Fibroblast of lung (primary cell): ENCODE measurements around the gene OR10G8. TPM values are rescaled to one million over a fixed set of nuclear protein-coding genes. Genes with fewer than 3 reads are reported as not detected.

Experiments
- DNase-seq, 2 donors: peaks; one replicate each; pipeline versions ENCODE4 v3.0.0 to v3.0.0-alpha.2; 2010; ENCODE audit warnings: low read depth in 2 of 2
- H2AFZ ChIP-seq: 2 replicates; pipeline ENCODE4 v1.5.1; 2012; ENCODE audit warnings: low read length, control low read depth, inconsistent platforms
- H3K27ac ChIP-seq: 2 replicates; pipeline ENCODE4 v1.5.1; 2011; ENCODE audit warnings: low read length, control low read depth; ENCODE audit not compliant: insufficient read depth
- H3K27me3 ChIP-seq: 2 replicates; pipeline ENCODE4 v1.5.1; 2011; ENCODE audit warnings: mild to moderate bottlenecking, low read length; ENCODE audit not compliant: control insufficient read depth, insufficient read depth
- H3K36me3 ChIP-seq: 2 replicates; pipeline ENCODE4 v1.5.1; 2011; ENCODE audit warnings: low read length; ENCODE audit not compliant: control insufficient read depth, insufficient read depth
- H3K4me1 ChIP-seq: 2 replicates; pipeline ENCODE4 v1.5.1; 2011; ENCODE audit warnings: low read length; ENCODE audit not compliant: control insufficient read depth, insufficient read depth; ENCODE audit errors: extremely low read depth
- H3K4me2 ChIP-seq: 2 replicates; pipeline ENCODE4 v1.5.1; 2011; ENCODE audit warnings: low read length, control low read depth; ENCODE audit not compliant: insufficient read depth; ENCODE audit errors: extremely low read depth
- H3K4me3 ChIP-seq, 4 experiments: fragments of 200-600 bp in 1 of 4; sonication (generic) in 1 of 4; replicated peaks in 1 of 4; 2 replicates each; pipeline ENCODE4 v1.5.1; 2011 to 2016; ENCODE audit warnings: low read length in 4 of 4, low read depth in 3 of 4, mild to moderate bottlenecking in 3 of 4, control low read depth in 2 of 4, inconsistent platforms in 1 of 4, mixed read lengths in 1 of 4; ENCODE audit not compliant: insufficient read depth in 1 of 4; ENCODE audit errors: control extremely low read depth in 1 of 4
- H3K79me2 ChIP-seq: 2 replicates; pipeline ENCODE4 v1.5.1; 2012; ENCODE audit warnings: mild to moderate bottlenecking, low read length, inconsistent platforms; ENCODE audit not compliant: control insufficient read depth, insufficient read depth
- H3K9ac ChIP-seq: 2 replicates; pipeline ENCODE4 v1.5.1; 2011; ENCODE audit warnings: mild to moderate bottlenecking, low read length, control low read depth; ENCODE audit not compliant: insufficient read depth
- H3K9me3 ChIP-seq: 2 replicates; pipeline ENCODE4 v1.5.1; 2012; ENCODE audit warnings: low read depth, low read length; ENCODE audit not compliant: control insufficient read depth, insufficient read depth
- H4K20me1 ChIP-seq: 2 replicates; pipeline ENCODE4 v1.5.1; 2011; ENCODE audit warnings: low read length; ENCODE audit not compliant: control insufficient read depth, insufficient read depth; ENCODE audit errors: extremely low read depth
- EZH2 ChIP-seq: IDR thresholded peaks from 2 replicates; pipeline ENCODE4 v1.5.1; 2012; ENCODE audit warnings: low read length, control low read depth, mild to moderate bottlenecking; ENCODE audit errors: missing control alignments
- polyA plus RNA-seq, 2 donors: library from polyadenylated mRNA; depleted of rRNA in 1 of 2; stranded (reverse) in 1 of 2; unstranded in 1 of 2; fragments of >200 nt; gene quantifications; 2 replicates each; pipeline ENCODE4 v1.2.1, GENCODE V29; 2011 to 2012; ENCODE audit warnings: missing spikeins in 1 of 2
- total RNA-seq: library from RNA; depleted of rRNA; stranded (reverse); fragments of >200 nt; gene quantifications from 2 replicates; pipeline ENCODE4 v1.2.1, GENCODE V29; 2014
- TF ChIP-seq, protein P1 (sequence below), 2 donors: IDR thresholded peaks in 1 of 2; conservative IDR thresholded peaks in 1 of 2; 1 replicate in 1 of 2; 2 replicates in 1 of 2; pipeline ENCODE4 v1.5.1; 2011 to 2012; ENCODE audit warnings: low read length in 2 of 2, control low read depth in 1 of 2, inconsistent platforms in 1 of 2, low read depth in 1 of 2, mild to moderate bottlenecking in 1 of 2

Gene OR10G8
- total and polyA plus RNA-seq, 2 donors (not counting 1 experiment from before 2014, with no cell fraction given) = not detected

GRCh38 chr11:124075492-124075840, 48.9 kb downstream of the OR10G8 start:
- TF ChIP-seq, protein P1, sequence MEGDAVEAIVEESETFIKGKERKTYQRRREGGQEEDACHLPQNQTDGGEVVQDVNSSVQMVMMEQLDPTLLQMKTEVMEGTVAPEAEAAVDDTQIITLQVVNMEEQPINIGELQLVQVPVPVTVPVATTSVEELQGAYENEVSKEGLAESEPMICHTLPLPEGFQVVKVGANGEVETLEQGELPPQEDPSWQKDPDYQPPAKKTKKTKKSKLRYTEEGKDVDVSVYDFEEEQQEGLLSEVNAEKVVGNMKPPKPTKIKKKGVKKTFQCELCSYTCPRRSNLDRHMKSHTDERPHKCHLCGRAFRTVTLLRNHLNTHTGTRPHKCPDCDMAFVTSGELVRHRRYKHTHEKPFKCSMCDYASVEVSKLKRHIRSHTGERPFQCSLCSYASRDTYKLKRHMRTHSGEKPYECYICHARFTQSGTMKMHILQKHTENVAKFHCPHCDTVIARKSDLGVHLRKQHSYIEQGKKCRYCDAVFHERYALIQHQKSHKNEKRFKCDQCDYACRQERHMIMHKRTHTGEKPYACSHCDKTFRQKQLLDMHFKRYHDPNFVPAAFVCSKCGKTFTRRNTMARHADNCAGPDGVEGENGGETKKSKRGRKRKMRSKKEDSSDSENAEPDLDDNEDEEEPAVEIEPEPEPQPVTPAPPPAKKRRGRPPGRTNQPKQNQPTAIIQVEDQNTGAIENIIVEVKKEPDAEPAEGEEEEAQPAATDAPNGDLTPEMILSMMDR (conservative IDR thresholded peaks at IDR 0.05 in 1 of 2, IDR thresholded peaks at IDR 0.05 in 1 of 2; ENCODE audit: low read depth in 1 of 2, low read length in 2 of 2) = no peak
- TF ChIP-seq EZH2 = no peak
- H3K4me2 ChIP-seq = no peak overlapping the region
- no peaks in the 10 kb centered on the region for H3K4me1 ChIP-seq
- H3K27ac ChIP-seq = no peak overlapping the region
- no peaks in the 10 kb centered on the region for H4K20me1 ChIP-seq
- H2AFZ ChIP-seq = no peak overlapping the region
- no peaks in the 10 kb centered on the region for H3K9me3 ChIP-seq
- no peak overlapping the region for H3K4me3 ChIP-seq
- no peaks in the 10 kb centered on the region for H3K36me3 ChIP-seq
- H3K9ac ChIP-seq = no peak overlapping the region
- no peaks in the 10 kb centered on the region for H3K79me2 ChIP-seq
- DNase-seq = no peak
- peaks cover 3% of the 10 kb centered on the region for H3K27me3 ChIP-seq

- DNase-seq = peak in 1 of 2 donors; percentile 19
- H3K9ac ChIP-seq = no peak overlapping the region
Measured at GRCh38 chr11:124075841-124076651, 49.4 kb downstream of the OR10G8 start.

GRCh38 chr11:124077266-124077665, 50.7 kb downstream of the OR10G8 start:
- no peaks in the 10 kb centered on the region for H3K36me3 ChIP-seq
- no peak overlapping the region for H3K27ac ChIP-seq
- H4K20me1 ChIP-seq = no peaks in the 10 kb centered on the region
- H3K9me3 ChIP-seq = no peaks in the 10 kb centered on the region
- no peaks in the 10 kb centered on the region for H3K79me2 ChIP-seq
- H3K9ac ChIP-seq = no peak overlapping the region
- peaks cover 3% of the 10 kb centered on the region for H3K27me3 ChIP-seq
- H2AFZ ChIP-seq = no peak overlapping the region
- TF ChIP-seq, protein P1 (conservative IDR thresholded peaks at IDR 0.05 in 1 of 2, IDR thresholded peaks at IDR 0.05 in 1 of 2; ENCODE audit: low read depth in 1 of 2, low read length in 2 of 2) = no peak
- no peak for TF ChIP-seq EZH2
- H3K4me1 ChIP-seq = no peaks in the 10 kb centered on the region
- no peak for DNase-seq
- no peak overlapping the region for H3K4me3 ChIP-seq
- no peak overlapping the region for H3K4me2 ChIP-seq

More at GRCh38 chr11:124075841-124076651, 49.4 kb downstream of the OR10G8 start:
- no peaks in the 10 kb centered on the region for H3K4me1 ChIP-seq
- no peaks in the 10 kb centered on the region for H3K36me3 ChIP-seq
- H3K9me3 ChIP-seq = no peaks in the 10 kb centered on the region
- TF ChIP-seq EZH2 = no peak
- TF ChIP-seq, protein P1 (conservative IDR thresholded peaks at IDR 0.05 in 1 of 2, IDR thresholded peaks at IDR 0.05 in 1 of 2; ENCODE audit: low read depth in 1 of 2, low read length in 2 of 2) = peak in 1 of 2 donors; percentile 14
- peak overlapping the region; percentile 88 for H3K4me2 ChIP-seq
- H4K20me1 ChIP-seq = no peaks in the 10 kb centered on the region
- no peaks in the 10 kb centered on the region for H3K79me2 ChIP-seq
- peaks cover 3% of the 10 kb centered on the region for H3K27me3 ChIP-seq
- H3K27ac ChIP-seq = no peak overlapping the region
- peak overlapping the region; percentile 33 to 53 (median 43) for H3K4me3 ChIP-seq
- peak overlapping the region; percentile 76 for H2AFZ ChIP-seq
